Psoas muscle (tissue), 8 donors: ENCODE data around the gene ZNF586. TPM values are rescaled to one million over a fixed set of nuclear protein-coding genes. Genes with fewer than 3 reads are reported as not detected.
A peak's percentile ranks its signal among the peaks of the same experiment; 100 is the strongest.

ENCODE experiments used
- ATAC-seq, 4 donors: fragments of 200-7000 bp; cut with Tn5 transposase; one replicate each; pipeline ENCODE4 v1.9.1; 2020; ENCODE audit warnings: moderate library complexity in 3 of 4, mild to moderate bottlenecking in 2 of 4
- DNase-seq, 2 donors: peaks; one replicate each; pipeline ENCODE4 v3.0.0-alpha.2; 2020
- H3K27ac ChIP-seq: fragments of 200-600 bp; one replicate; pipeline ENCODE4 v1.8.0; 2022
- H3K27me3 ChIP-seq, 3 donors: fragments of 200-600 bp in 1 of 3; one replicate each; pipeline versions ENCODE4 v1.6.1 to v1.8.0; 2013 to 2022; ENCODE audit warnings: low read length in 2 of 3, mild to moderate bottlenecking in 2 of 3, moderate library complexity in 1 of 3; ENCODE audit not compliant: insufficient read depth in 3 of 3
- H3K36me3 ChIP-seq, 2 donors: fragments of 200-600 bp in 1 of 2; one replicate each; pipeline versions ENCODE4 v1.6.1 to v1.8.0; 2013 to 2022; ENCODE audit warnings: low read depth in 1 of 2, mild to moderate bottlenecking in 1 of 2, moderate library complexity in 1 of 2; ENCODE audit not compliant: insufficient read depth in 1 of 2
- H3K4me1 ChIP-seq: fragments of 200-600 bp; one replicate; pipeline ENCODE4 v1.8.0; 2022
- H3K4me3 ChIP-seq: fragments of 200-600 bp; one replicate; pipeline ENCODE4 v1.8.0; 2022; ENCODE audit warnings: mild to moderate bottlenecking
- H3K9me3 ChIP-seq: fragments of 200-600 bp; one replicate; pipeline ENCODE4 v1.8.0; 2022
- CTCF ChIP-seq: fragments of 200-600 bp; IDR thresholded peaks from one replicate; pipeline ENCODE4 v1.8.0; 2022; ENCODE audit warnings: antibody characterized with exemption
- WGBS, 3 donors: extraction: QIAGEN DNeasy Blood & Tissue Kit; methylation state at CpG; one replicate each; pipeline versions ENCODE4 v1.1.6 to v1.1.7; 2013; 5-methylcytosine and 5-hydroxymethylcytosine counted together
- intact Hi-C, 2 donors: fragments of 100-400 bp; cut with DNase I; formaldehyde crosslinking; loops; one replicate each; pipeline versions ENCODE4 v1.11.0 to v1.14.2; 2022
- polyA plus RNA-seq, 3 donors: library from polyadenylated mRNA; stranded (reverse); fragments of 200-250 nt; gene quantifications; one replicate each; pipeline ENCODE4 v1.2.3, GENCODE V29; 2013
- total RNA-seq, 4 donors: library from RNA; stranded (reverse); fragmentation: NEBNext Ultra II Directional in 2 of 4; extraction: Animal tissue kit (Norgen Biotek cat#: 25700) in 2 of 4; gene quantifications; one replicate each; pipeline versions ENCODE4 v1.2.1 to v1.2.4, GENCODE V29; 2021 to 2023
- donor health status: healthy with polysubstance abuse.
- donor health status: DM: no; HTN: no; CAD: no; lungs with moderate emphysema.
- donor health status: Bipolar disorder and iron deficiency.
- donor health status: healthy.
- donor health status: DM: yes; HTN: yes; CAD: no.
- donor health status: DM: no; HTN: no; CAD: no.
- donor health status: DM: no; HTN: no; CAD: no.
- donor health status: DM: yes; HTN: yes; CAD: no.

Gene ZNF586
- total and polyA plus RNA-seq, 7 donors: 7.1 to 14.1 (median 10.9) TPM

GRCh38 chr19:57776764-57777296 is 7.4 kb downstream of the ZNF586 start:
- peaks cover 22% of the 10 kb centered on the region for H3K9me3 ChIP-seq
- 70 to 76% (median 72%) methylated on average over 6 of the region's 6 CpGs for WGBS, 3 donors
- H3K4me1 ChIP-seq: peaks cover 25% of the 10 kb centered on the region
- intact Hi-C loops: no loop called here
- DNase-seq (no peak), ATAC-seq (peak; percentile 58 to 77 (median 61))
- TF ChIP-seq CTCF: no peak
- no peak overlapping the region for H3K4me3 ChIP-seq
- peak overlapping the region; percentile 67 for H3K27ac ChIP-seq
- no peaks in the 10 kb centered on the region for H3K27me3 ChIP-seq
- peaks cover 32 to 67% of the 10 kb centered on the region in 2 donors for H3K36me3 ChIP-seq

GRCh38 chr19:57778336-57778735 is 8.9 kb downstream of the ZNF586 start:
- TF ChIP-seq CTCF: no peak
- intact Hi-C loops: no loop called here
- Histone ChIP-seq H3K4me3 (no peak overlapping the region), H3K36me3 (peaks cover 27 to 63% of the 10 kb centered on the region in 2 donors), H3K9me3 (peaks cover 22% of the 10 kb centered on the region), H3K27me3 (no peaks in the 10 kb centered on the region), H3K27ac (no peak overlapping the region), H3K4me1 (peaks cover 17% of the 10 kb centered on the region)
- WGBS, 3 donors: 96 to 98% (median 98%) methylated on average over 4 of the region's 4 CpGs
- ATAC-seq: no peak
- DNase-seq: no peak

GRCh38 chr19:57779220-57779845 is 9.9 kb downstream of the ZNF586 start:
- intact Hi-C loops: no loop called here
- Histone ChIP-seq H3K9me3 (peaks cover 22% of the 10 kb centered on the region), H3K36me3 (peaks cover 27 to 63% of the 10 kb centered on the region in 2 donors), H3K4me3 (no peak overlapping the region), H3K4me1 (peaks cover 9% of the 10 kb centered on the region), H3K27me3 (no peaks in the 10 kb centered on the region), H3K27ac (no peak overlapping the region)
- TF ChIP-seq CTCF: no peak
- WGBS, 3 donors: 98 to 99% (median 98%) methylated on average over 10 of the region's 10 CpGs
- no peak for ATAC-seq
- DNase-seq: no peak

- H3K36me3 ChIP-seq: peaks cover 0 to 31% of the 10 kb centered on the region in 2 donors
- peaks cover 9% of the 10 kb centered on the region for H3K9me3 ChIP-seq
- whole genome bisulfite sequencing, 3 donors: 93 to 95% (median 95%) methylated on average over 38 of the region's 38 CpGs
Measured at GRCh38 chr19:57786286-57786685, 16.8 kb downstream of the ZNF586 start.

More at GRCh38 chr19:57786286-57786685, 16.8 kb downstream of the ZNF586 start:
- Histone ChIP-seq H3K4me1 (no peaks in the 10 kb centered on the region), H3K27me3 (no peaks in the 10 kb centered on the region), H3K4me3 (no peak overlapping the region), H3K27ac (no peak overlapping the region)
- intact Hi-C loops: no loop called here
- peak in 1 of 4 donors; percentile 25 for ATAC-seq
- DNase-seq: no peak
- no peak for TF ChIP-seq CTCF
